Stimulated activated effector memory CD8-positive, alpha-beta T cell treated with anti-CD3 and anti-CD28 coated beads, Interleukin-12 subunit alpha, Interleukin-12 subunit beta, amount 100 ng/mL, for 72 hours (primary cell): ENCODE results near the gene BICD1.
"Not testable (repeated sequence)": the region's sequence is repeated elsewhere in the genome, so short reads cannot be mapped to it uniquely, and the experiment has no call there.

Source experiments
- ATAC-seq: fragments of 150-1000 bp; cut with Tn5 transposase; 2 replicates; pipeline ENCODE4 v1.10.0; 2021
- DNase-seq, 2 donors: peaks; one replicate each; pipeline ENCODE4 v3.0.0; 2021 to 2022; ENCODE audit warnings: low spot score in 2 of 2
- H3K27ac Mint-ChIP-seq: one replicate; pipeline ENCODE4 v1.8.0; 2022; ENCODE audit warnings: mild to moderate bottlenecking, mixed read lengths
- H3K36me3 Mint-ChIP-seq: one replicate; pipeline ENCODE4 v1.8.0; 2022; ENCODE audit warnings: mild to moderate bottlenecking, mixed read lengths
- H3K4me1 Mint-ChIP-seq: one replicate; pipeline ENCODE4 v1.8.0; 2022; ENCODE audit warnings: mixed read lengths
- H3K4me3 Mint-ChIP-seq: one replicate; pipeline ENCODE4 v1.8.0; 2022; ENCODE audit warnings: mild to moderate bottlenecking, mixed read lengths
- H3K9me3 Mint-ChIP-seq: one replicate; pipeline ENCODE4 v1.8.0; 2022; ENCODE audit warnings: mixed read lengths

Gene BICD1

GRCh38 chr12:32089156-32089555 lies 17.5 kb upstream of the BICD1 start:
- ATAC-seq (no peak), DNase-seq (no peak)
- no peaks in the 10 kb centered on the region for H3K9me3 Mint-ChIP-seq
- no peak overlapping the region for H3K4me3 Mint-ChIP-seq
- no peaks in the 10 kb centered on the region for H3K36me3 Mint-ChIP-seq
- H3K4me1 Mint-ChIP-seq: no peaks in the 10 kb centered on the region
- H3K27ac Mint-ChIP-seq: no peak overlapping the region

GRCh38 chr12:32089586-32089985 lies 17.1 kb upstream of the BICD1 start:
- H3K9me3 Mint-ChIP-seq: no peaks in the 10 kb centered on the region

GRCh38 chr12:32091696-32092095 lies 15.0 kb upstream of the BICD1 start:
- no peak overlapping the region for H3K4me3 Mint-ChIP-seq
- H3K9me3 Mint-ChIP-seq: no peaks in the 10 kb centered on the region
- no peak overlapping the region for H3K27ac Mint-ChIP-seq
- no peaks in the 10 kb centered on the region for H3K36me3 Mint-ChIP-seq
- DNase-seq (no peak), ATAC-seq (no peak)
- no peaks in the 10 kb centered on the region for H3K4me1 Mint-ChIP-seq

More at GRCh38 chr12:32089586-32089985, 17.1 kb upstream of the BICD1 start:
- H3K4me3 Mint-ChIP-seq: no peak overlapping the region
- no peaks in the 10 kb centered on the region for H3K36me3 Mint-ChIP-seq
- no peaks in the 10 kb centered on the region for H3K4me1 Mint-ChIP-seq
- ATAC-seq (no peak), DNase-seq (no peak)
- H3K27ac Mint-ChIP-seq: no peak overlapping the region

GRCh38 chr12:32098112-32098511 lies 8.5 kb upstream of the BICD1 start:
- no peak overlapping the region for H3K4me3 Mint-ChIP-seq
- ATAC-seq (no peak), DNase-seq (no peak)
- no peaks in the 10 kb centered on the region for H3K4me1 Mint-ChIP-seq
- no peak overlapping the region for H3K27ac Mint-ChIP-seq
- H3K36me3 Mint-ChIP-seq: no peaks in the 10 kb centered on the region
- H3K9me3 Mint-ChIP-seq: no peaks in the 10 kb centered on the region

GRCh38 chr12:32099275-32099674 lies 7.4 kb upstream of the BICD1 start:
- H3K4me3 Mint-ChIP-seq, DNase-seq, H3K9me3 Mint-ChIP-seq, H3K36me3 Mint-ChIP-seq, H3K4me1 Mint-ChIP-seq, ATAC-seq, H3K27ac Mint-ChIP-seq: not testable (repeated sequence)

- no peak overlapping the region for H3K27ac Mint-ChIP-seq
- H3K9me3 Mint-ChIP-seq: no peaks in the 10 kb centered on the region
- no peak for DNase-seq
- H3K36me3 Mint-ChIP-seq: no peaks in the 10 kb centered on the region
- ATAC-seq: no peak
- H3K4me1 Mint-ChIP-seq: no peaks in the 10 kb centered on the region
- H3K4me3 Mint-ChIP-seq: no peak overlapping the region
Measured at GRCh38 chr12:32100361-32100760, 6.3 kb upstream of the BICD1 start.

- Mint-ChIP-seq H3K27ac (no peak overlapping the region), H3K4me1 (peaks cover 2% of the 10 kb centered on the region)
Measured at GRCh38 chr12:32100888-32101287, 5.8 kb upstream of the BICD1 start.

GRCh38 chr12:32102234-32102633 lies 4.4 kb upstream of the BICD1 start:
- Mint-ChIP-seq H3K4me3 (no peak overlapping the region), H3K9me3 (no peaks in the 10 kb centered on the region), H3K36me3 (no peaks in the 10 kb centered on the region), H3K4me1 (peaks cover 8% of the 10 kb centered on the region), H3K27ac (no peak overlapping the region)
- DNase-seq (no peak), ATAC-seq (no peak)

More at GRCh38 chr12:32100888-32101287, 5.8 kb upstream of the BICD1 start:
- Mint-ChIP-seq H3K36me3 (no peaks in the 10 kb centered on the region), H3K4me3 (no peak overlapping the region), H3K9me3 (no peaks in the 10 kb centered on the region)
- no peak for ATAC-seq
- no peak for DNase-seq

- H3K4me3 Mint-ChIP-seq: no peak overlapping the region
- DNase-seq: no peak
- ATAC-seq: no peak
- no peaks in the 10 kb centered on the region for H3K9me3 Mint-ChIP-seq
- H3K36me3 Mint-ChIP-seq: no peaks in the 10 kb centered on the region
- no peak overlapping the region for H3K27ac Mint-ChIP-seq
- H3K4me1 Mint-ChIP-seq: peaks cover 26% of the 10 kb centered on the region
Measured at GRCh38 chr12:32104572-32105355, 1.9 kb upstream of the BICD1 start.

- Mint-ChIP-seq H3K4me1 (peaks cover 26% of the 10 kb centered on the region), H3K27ac (peak overlapping the region; percentile 88), H3K9me3 (no peaks in the 10 kb centered on the region)
Measured at GRCh38 chr12:32105986-32106516, 596 bp upstream of the BICD1 start.

GRCh38 chr12:32107359-32108267 lies 966 bp downstream of the BICD1 start:
- ATAC-seq (peak; percentile 65), DNase-seq (peak in 1 of 2 donors; percentile 3)
- H3K4me3 Mint-ChIP-seq: peak overlapping the region; percentile 91
- peak overlapping the region; percentile 88 for H3K27ac Mint-ChIP-seq
- H3K9me3 Mint-ChIP-seq: no peaks in the 10 kb centered on the region
- no peaks in the 10 kb centered on the region for H3K36me3 Mint-ChIP-seq
- peaks cover 26% of the 10 kb centered on the region for H3K4me1 Mint-ChIP-seq

More at GRCh38 chr12:32105986-32106516, 596 bp upstream of the BICD1 start:
- DNase-seq: peak in 1 of 2 donors; percentile 3
- no peak for ATAC-seq
- Mint-ChIP-seq H3K4me3 (peak overlapping the region; percentile 91), H3K36me3 (no peaks in the 10 kb centered on the region)

- Mint-ChIP-seq H3K36me3 (no peaks in the 10 kb centered on the region), H3K27ac (no peak overlapping the region), H3K9me3 (no peaks in the 10 kb centered on the region), H3K4me1 (peaks cover 26% of the 10 kb centered on the region), H3K4me3 (peak overlapping the region; percentile 91)
- DNase-seq: no peak
- no peak for ATAC-seq
Measured at GRCh38 chr12:32108787-32109186, 2.1 kb downstream of the BICD1 start.

GRCh38 chr12:32110417-32110816 lies 3.8 kb downstream of the BICD1 start:
- Mint-ChIP-seq H3K27ac (no peak overlapping the region), H3K4me1 (peaks cover 31% of the 10 kb centered on the region), H3K36me3 (no peaks in the 10 kb centered on the region), H3K4me3 (no peak overlapping the region), H3K9me3 (no peaks in the 10 kb centered on the region)
- ATAC-seq (no peak), DNase-seq (no peak)

GRCh38 chr12:32110942-32111341 lies 4.3 kb downstream of the BICD1 start:
- Mint-ChIP-seq H3K4me3 (no peak overlapping the region), H3K27ac (no peak overlapping the region), H3K36me3 (no peaks in the 10 kb centered on the region), H3K4me1 (peaks cover 34% of the 10 kb centered on the region), H3K9me3 (no peaks in the 10 kb centered on the region)
- DNase-seq (no peak), ATAC-seq (no peak)

- no peak overlapping the region for H3K27ac Mint-ChIP-seq
- H3K4me3 Mint-ChIP-seq: no peak overlapping the region
- peaks cover 22% of the 10 kb centered on the region for H3K4me1 Mint-ChIP-seq
- H3K9me3 Mint-ChIP-seq: no peaks in the 10 kb centered on the region
- DNase-seq: no peak
- no peak for ATAC-seq
- no peaks in the 10 kb centered on the region for H3K36me3 Mint-ChIP-seq
Measured at GRCh38 chr12:32115404-32116104, 8.9 kb downstream of the BICD1 start.
